GM23338 (cell line): ENCODE results near the gene SLC19A1. TPM values are rescaled to one million over a fixed set of nuclear protein-coding genes. Genes with fewer than 3 reads are reported as not detected.

Experiments
- CREB1 ChIP-seq: fragments of 250-450 bp; sonication (Bioruptor Pico); IDR thresholded peaks from 2 replicates; pipeline ENCODE4 v1.5.0; 2020; ENCODE audit warnings: low read depth, mild to moderate bottlenecking, moderate library complexity
- EZH2 ChIP-seq: fragments of 200-600 bp; sonication (generic); IDR thresholded peaks from one replicate; pipeline ENCODE4 v1.8.0; 2017; ENCODE audit warnings: antibody characterized with exemption, mild to moderate bottlenecking, low read depth; ENCODE audit not compliant: unreplicated experiment
- EZH2phosphoT487 ChIP-seq: fragments of 200-600 bp; sonication (generic); IDR thresholded peaks from one replicate; pipeline ENCODE4 v1.8.1; 2018; ENCODE audit warnings: antibody characterized with exemption; ENCODE audit not compliant: unreplicated experiment
- JUNB ChIP-seq: IDR thresholded peaks from one replicate; pipeline ENCODE4 v1.6.1; 2016; ENCODE audit warnings: antibody characterized with exemption; ENCODE audit not compliant: unreplicated experiment
- NANOG ChIP-seq: IDR thresholded peaks from 2 replicates; pipeline ENCODE4 v1.6.1; 2016; ENCODE audit warnings: antibody characterized with exemption, borderline replicate concordance
- POLR2AphosphoS5 ChIP-seq: IDR thresholded peaks from 2 replicates; pipeline ENCODE4 v1.6.1; 2016; ENCODE audit warnings: antibody characterized with exemption, low read depth
- STAT1 ChIP-seq: IDR thresholded peaks from one replicate; pipeline ENCODE4 v1.6.1; 2016; ENCODE audit warnings: antibody characterized with exemption; ENCODE audit not compliant: unreplicated experiment
- ZNF114 ChIP-seq: fragments of 250-450 bp; sonication (Bioruptor Pico); IDR thresholded peaks from 2 replicates; pipeline ENCODE4 v1.5.0; 2020; ENCODE audit warnings: mild to moderate bottlenecking, moderate library complexity
- ZNF331 ChIP-seq: fragments of 250-450 bp; sonication (Bioruptor Pico); IDR thresholded peaks from 2 replicates; pipeline ENCODE4 v1.5.0; 2020; ENCODE audit warnings: low read depth, mild to moderate bottlenecking, moderate library complexity
- polyA plus RNA-seq: library from polyadenylated mRNA; unstranded; fragments of >200 nt; fragmentation: Nextera tagmentation; extraction: Ambion mirVana; gene quantifications from 2 replicates; pipeline ENCODE4 v1.2.1, GENCODE V29; 2016
- total RNA-seq: library from RNA; depleted of rRNA; stranded (reverse); fragments of >200 nt; shearing (Covaris generic); gene quantifications from 2 replicates; pipeline ENCODE4 v1.2.3, GENCODE V29; 2014
- TF ChIP-seq, protein P1 (sequence below): fragments of 250-450 bp; sonication (Bioruptor Pico); IDR thresholded peaks from 2 replicates; pipeline ENCODE4 v1.5.0; 2020; ENCODE audit warnings: mild to moderate bottlenecking, moderate library complexity
- TF ChIP-seq, protein P2 (sequence below): IDR thresholded peaks from one replicate; pipeline ENCODE4 v1.6.1; 2018; ENCODE audit warnings: antibody characterized with exemption; ENCODE audit not compliant: unreplicated experiment
- TF ChIP-seq, protein P3 (sequence below), 2 experiments: fragments of 200-600 bp in 1 of 2; sonication (generic) in 1 of 2; conservative IDR thresholded peaks; 2 replicates each; pipeline versions ENCODE4 v1.5.1 to v1.6.1; 2016 to 2017; ENCODE audit warnings: antibody characterized with exemption in 2 of 2, low read depth in 2 of 2, mild to moderate bottlenecking in 2 of 2, moderate library complexity in 1 of 2

The SLC19A1 gene
- total and polyA plus RNA-seq, 2 experiments from 2014 or later: 31.2 to 33.0 TPM

DNA sequence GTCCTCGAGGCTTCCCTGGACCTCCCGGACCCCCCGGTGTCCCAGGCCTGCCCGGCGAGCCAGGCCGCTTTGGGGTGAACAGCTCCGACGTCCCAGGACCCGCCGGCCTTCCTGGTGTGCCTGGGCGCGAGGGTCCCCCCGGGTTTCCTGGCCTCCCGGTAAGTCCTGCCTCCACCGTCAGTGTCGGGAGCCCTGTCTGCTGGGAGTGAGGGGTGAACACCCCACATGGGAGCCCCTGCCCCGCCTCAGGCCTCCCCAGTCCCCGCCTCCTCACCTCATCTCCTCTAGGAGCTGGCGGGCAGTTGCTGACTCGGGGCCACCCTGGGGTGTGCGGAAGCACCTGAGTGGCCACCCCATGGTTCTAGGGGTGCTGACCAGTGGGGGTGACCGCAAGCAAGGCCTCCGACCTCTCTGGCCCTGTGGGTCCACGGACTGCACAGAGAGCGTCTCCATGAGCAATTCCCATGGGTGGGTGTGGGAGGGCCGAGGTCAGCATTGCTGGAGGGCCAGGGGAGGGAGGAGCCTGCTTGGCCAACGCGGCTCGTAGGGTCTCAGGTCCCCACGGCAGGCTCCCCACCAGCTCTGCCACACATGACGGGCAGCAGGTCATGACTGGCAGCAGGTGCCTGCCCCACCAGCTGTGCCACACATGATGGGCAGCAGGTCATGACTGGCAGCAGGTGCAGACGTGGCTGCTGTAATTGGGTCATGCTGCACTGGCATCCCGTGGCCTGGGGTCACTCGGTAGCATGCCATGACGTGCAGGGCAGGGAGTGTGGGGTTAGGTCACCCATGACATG is 61.3 kb downstream of the SLC19A1 start (continued):
- TF ChIP-seq, protein P1, sequence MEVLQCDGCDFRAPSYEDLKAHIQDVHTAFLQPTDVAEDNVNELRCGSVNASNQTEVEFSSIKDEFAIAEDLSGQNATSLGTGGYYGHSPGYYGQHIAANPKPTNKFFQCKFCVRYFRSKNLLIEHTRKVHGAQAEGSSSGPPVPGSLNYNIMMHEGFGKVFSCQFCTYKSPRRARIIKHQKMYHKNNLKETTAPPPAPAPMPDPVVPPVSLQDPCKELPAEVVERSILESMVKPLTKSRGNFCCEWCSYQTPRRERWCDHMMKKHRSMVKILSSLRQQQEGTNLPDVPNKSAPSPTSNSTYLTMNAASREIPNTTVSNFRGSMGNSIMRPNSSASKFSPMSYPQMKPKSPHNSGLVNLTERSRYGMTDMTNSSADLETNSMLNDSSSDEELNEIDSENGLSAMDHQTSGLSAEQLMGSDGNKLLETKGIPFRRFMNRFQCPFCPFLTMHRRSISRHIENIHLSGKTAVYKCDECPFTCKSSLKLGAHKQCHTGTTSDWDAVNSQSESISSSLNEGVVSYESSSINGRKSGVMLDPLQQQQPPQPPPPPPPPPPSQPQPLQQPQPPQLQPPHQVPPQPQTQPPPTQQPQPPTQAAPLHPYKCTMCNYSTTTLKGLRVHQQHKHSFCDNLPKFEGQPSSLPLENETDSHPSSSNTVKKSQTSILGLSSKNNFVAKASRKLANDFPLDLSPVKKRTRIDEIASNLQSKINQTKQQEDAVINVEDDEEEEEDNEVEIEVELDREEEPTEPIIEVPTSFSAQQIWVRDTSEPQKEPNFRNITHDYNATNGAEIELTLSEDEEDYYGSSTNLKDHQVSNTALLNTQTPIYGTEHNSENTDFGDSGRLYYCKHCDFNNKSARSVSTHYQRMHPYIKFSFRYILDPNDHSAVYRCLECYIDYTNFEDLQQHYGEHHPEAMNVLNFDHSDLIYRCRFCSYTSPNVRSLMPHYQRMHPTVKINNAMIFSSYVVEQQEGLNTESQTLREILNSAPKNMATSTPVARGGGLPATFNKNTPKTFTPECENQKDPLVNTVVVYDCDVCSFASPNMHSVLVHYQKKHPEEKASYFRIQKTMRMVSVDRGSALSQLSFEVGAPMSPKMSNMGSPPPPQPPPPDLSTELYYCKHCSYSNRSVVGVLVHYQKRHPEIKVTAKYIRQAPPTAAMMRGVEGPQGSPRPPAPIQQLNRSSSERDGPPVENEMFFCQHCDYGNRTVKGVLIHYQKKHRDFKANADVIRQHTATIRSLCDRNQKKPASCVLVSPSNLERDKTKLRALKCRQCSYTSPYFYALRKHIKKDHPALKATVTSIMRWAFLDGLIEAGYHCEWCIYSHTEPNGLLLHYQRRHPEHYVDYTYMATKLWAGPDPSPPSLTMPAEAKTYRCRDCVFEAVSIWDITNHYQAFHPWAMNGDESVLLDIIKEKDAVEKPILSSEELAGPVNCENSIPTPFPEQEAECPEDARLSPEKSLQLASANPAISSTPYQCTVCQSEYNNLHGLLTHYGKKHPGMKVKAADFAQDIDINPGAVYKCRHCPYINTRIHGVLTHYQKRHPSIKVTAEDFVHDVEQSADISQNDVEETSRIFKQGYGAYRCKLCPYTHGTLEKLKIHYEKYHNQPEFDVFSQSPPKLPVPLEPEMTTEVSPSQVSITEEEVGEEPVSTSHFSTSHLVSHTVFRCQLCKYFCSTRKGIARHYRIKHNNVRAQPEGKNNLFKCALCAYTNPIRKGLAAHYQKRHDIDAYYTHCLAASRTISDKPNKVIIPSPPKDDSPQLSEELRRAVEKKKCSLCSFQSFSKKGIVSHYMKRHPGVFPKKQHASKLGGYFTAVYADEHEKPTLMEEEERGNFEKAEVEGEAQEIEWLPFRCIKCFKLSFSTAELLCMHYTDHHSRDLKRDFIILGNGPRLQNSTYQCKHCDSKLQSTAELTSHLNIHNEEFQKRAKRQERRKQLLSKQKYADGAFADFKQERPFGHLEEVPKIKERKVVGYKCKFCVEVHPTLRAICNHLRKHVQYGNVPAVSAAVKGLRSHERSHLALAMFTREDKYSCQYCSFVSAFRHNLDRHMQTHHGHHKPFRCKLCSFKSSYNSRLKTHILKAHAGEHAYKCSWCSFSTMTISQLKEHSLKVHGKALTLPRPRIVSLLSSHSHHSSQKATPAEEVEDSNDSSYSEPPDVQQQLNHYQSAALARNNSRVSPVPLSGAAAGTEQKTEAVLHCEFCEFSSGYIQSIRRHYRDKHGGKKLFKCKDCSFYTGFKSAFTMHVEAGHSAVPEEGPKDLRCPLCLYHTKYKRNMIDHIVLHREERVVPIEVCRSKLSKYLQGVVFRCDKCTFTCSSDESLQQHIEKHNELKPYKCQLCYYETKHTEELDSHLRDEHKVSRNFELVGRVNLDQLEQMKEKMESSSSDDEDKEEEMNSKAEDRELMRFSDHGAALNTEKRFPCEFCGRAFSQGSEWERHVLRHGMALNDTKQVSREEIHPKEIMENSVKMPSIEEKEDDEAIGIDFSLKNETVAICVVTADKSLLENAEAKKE (CRISPR knock-in tag): no peak
- TF ChIP-seq ZNF114 (CRISPR knock-in tag) (no peak), JUNB (no peak), EZH2phosphoT487 (no peak), NANOG (no peak), CREB1 (CRISPR knock-in tag) (no peak), STAT1 (no peak), EZH2 (no peak), POLR2AphosphoS5 (no peak), ZNF331 (no peak)
- TF ChIP-seq, protein P2, sequence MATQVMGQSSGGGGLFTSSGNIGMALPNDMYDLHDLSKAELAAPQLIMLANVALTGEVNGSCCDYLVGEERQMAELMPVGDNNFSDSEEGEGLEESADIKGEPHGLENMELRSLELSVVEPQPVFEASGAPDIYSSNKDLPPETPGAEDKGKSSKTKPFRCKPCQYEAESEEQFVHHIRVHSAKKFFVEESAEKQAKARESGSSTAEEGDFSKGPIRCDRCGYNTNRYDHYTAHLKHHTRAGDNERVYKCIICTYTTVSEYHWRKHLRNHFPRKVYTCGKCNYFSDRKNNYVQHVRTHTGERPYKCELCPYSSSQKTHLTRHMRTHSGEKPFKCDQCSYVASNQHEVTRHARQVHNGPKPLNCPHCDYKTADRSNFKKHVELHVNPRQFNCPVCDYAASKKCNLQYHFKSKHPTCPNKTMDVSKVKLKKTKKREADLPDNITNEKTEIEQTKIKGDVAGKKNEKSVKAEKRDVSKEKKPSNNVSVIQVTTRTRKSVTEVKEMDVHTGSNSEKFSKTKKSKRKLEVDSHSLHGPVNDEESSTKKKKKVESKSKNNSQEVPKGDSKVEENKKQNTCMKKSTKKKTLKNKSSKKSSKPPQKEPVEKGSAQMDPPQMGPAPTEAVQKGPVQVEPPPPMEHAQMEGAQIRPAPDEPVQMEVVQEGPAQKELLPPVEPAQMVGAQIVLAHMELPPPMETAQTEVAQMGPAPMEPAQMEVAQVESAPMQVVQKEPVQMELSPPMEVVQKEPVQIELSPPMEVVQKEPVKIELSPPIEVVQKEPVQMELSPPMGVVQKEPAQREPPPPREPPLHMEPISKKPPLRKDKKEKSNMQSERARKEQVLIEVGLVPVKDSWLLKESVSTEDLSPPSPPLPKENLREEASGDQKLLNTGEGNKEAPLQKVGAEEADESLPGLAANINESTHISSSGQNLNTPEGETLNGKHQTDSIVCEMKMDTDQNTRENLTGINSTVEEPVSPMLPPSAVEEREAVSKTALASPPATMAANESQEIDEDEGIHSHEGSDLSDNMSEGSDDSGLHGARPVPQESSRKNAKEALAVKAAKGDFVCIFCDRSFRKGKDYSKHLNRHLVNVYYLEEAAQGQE: no peak
- TF ChIP-seq, protein P3, sequence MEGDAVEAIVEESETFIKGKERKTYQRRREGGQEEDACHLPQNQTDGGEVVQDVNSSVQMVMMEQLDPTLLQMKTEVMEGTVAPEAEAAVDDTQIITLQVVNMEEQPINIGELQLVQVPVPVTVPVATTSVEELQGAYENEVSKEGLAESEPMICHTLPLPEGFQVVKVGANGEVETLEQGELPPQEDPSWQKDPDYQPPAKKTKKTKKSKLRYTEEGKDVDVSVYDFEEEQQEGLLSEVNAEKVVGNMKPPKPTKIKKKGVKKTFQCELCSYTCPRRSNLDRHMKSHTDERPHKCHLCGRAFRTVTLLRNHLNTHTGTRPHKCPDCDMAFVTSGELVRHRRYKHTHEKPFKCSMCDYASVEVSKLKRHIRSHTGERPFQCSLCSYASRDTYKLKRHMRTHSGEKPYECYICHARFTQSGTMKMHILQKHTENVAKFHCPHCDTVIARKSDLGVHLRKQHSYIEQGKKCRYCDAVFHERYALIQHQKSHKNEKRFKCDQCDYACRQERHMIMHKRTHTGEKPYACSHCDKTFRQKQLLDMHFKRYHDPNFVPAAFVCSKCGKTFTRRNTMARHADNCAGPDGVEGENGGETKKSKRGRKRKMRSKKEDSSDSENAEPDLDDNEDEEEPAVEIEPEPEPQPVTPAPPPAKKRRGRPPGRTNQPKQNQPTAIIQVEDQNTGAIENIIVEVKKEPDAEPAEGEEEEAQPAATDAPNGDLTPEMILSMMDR (conservative IDR thresholded peaks at IDR 0.05; ENCODE audit: low read depth in 2 of 2): no peak
